ENCODE results near the gene KDM2B. TPM values are rescaled to one million over a fixed set of nuclear protein-coding genes. Genes with fewer than 3 reads are reported as not detected.

KDM2B gene
- total and polyA plus RNA-seq, 10 of the 15 experiments (the other 5 are each of a cell fraction or from before 2014, with no cell fraction given): 13.6 to 124 (median 40.4) TPM

DNA sequence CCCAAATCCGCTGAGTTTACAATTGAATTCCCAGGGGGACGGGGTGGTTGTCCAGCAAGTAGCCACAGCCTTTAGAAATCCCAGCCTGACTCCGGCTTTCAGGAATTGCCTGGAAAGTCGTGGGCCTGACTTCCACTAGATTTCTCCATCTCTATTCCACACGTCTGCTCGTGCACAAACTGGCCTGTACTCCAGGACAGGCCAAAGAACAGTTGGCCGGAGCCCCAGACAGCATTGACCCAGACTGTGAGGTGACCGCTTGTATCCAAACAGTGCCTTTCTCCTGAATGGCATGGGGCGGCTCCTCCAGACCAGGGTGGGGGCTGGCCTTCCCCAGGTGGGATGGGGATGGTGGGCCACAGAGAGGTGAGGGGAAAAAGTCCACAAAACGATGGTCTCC, 62.2 kb downstream of the KDM2B start:
- H3K4me3 ChIP-seq: no peak overlapping the region
- H2AFZ ChIP-seq (ENCODE audit: control insufficient read depth, low read depth, low read length): no peak overlapping the region
- H3K9me3 ChIP-seq (replicated peaks; ENCODE audit: control insufficient read depth, insufficient read depth, low read length): no peaks in the 10 kb centered on the region
- peak overlapping the region; percentile 32 for H3K27ac ChIP-seq (ENCODE audit: control insufficient read depth, insufficient read depth)
- DNase-seq (ENCODE audit: low read depth, low spot score) (no peak), ATAC-seq (no peak), FAIRE-seq (no peak)
- POLR2A ChIA-PET: interaction anchor here (0.6 to 1.4 kb wide), 2 partner anchors 10 to 43 kb away, joined by 4 read pairs; no protein-coding TSS in a partner anchor
- in situ Hi-C loops (cut with MboI) (no loop called here), intact Hi-C loops (cut with micrococcal nuclease; ENCODE audit: unreplicated experiment) (no loop called here)
- RAD21 ChIA-PET (ENCODE audit: unreplicated experiment): no interaction called here
- WGBS (ENCODE audit: insufficient coverage, insufficient replicate concordance, low lambda C conversion rate, missing lambda C conversion rate): 97% methylated on average over 10 of the region's 10 CpGs
- no peak overlapping the region for H3K9ac ChIP-seq (ENCODE audit: control insufficient read depth, insufficient read depth, low read length)
- no peaks in the 10 kb centered on the region for H4K20me1 ChIP-seq (ENCODE audit: control insufficient read depth, insufficient read depth)
- H3K4me1 ChIP-seq (ENCODE audit: control insufficient read depth, insufficient read depth, low read length): peaks cover 46% of the 10 kb centered on the region
- SMC1A ChIA-PET (ENCODE audit: uncharacterized antibody, unreplicated experiment): interaction anchor here (1.6 kb wide), 1 partner anchor 34 kb away, joined by 6 read pairs; no protein-coding TSS in a partner anchor
- no peak overlapping the region for H3K4me2 ChIP-seq (ENCODE audit: control insufficient read depth, insufficient read depth)
- no peaks in the 10 kb centered on the region for H3K27me3 ChIP-seq (replicated peaks in 1 of 2; ENCODE audit: control insufficient read depth in 2 of 2, insufficient read depth in 2 of 2, low read length in 1 of 2)
- CTCF ChIA-PET: interaction anchor here (1.0 to 1.1 kb wide), 2 partner anchors 17 to 59 kb away, joined by 3 read pairs; no protein-coding TSS in a partner anchor
- H3K36me3 ChIP-seq (ENCODE audit: control insufficient read depth in 2 of 2, insufficient read depth in 2 of 2, low read length in 1 of 2): peaks cover 26 to 35% of the 10 kb centered on the region in 2 experiments
- BruUV-seq (replicated peaks): no TSS peak
- H3K79me2 ChIP-seq (ENCODE audit: control insufficient read depth, insufficient read depth, low read length): peaks cover 37% of the 10 kb centered on the region
- no peak for TF ChIP-seq BMI1 (IDR thresholded peaks at IDR 0.05; ENCODE audit: borderline replicate concordance)
- TF ChIP-seq NFYB (IDR thresholded peaks at IDR 0.05; ENCODE audit: insufficient read depth, low read depth, low read length): no peak
- TF ChIP-seq FOS (IDR thresholded peaks at IDR 0.05; ENCODE audit: borderline replicate concordance, extremely low read depth, insufficient read length): no peak
- TF ChIP-seq SIN3A (IDR thresholded peaks at IDR 0.05; ENCODE audit: low read depth, low read length): no peak
- no peak for TF ChIP-seq SREBF1 (IDR thresholded peaks at IDR 0.05; ENCODE audit: low read length)

DNA sequence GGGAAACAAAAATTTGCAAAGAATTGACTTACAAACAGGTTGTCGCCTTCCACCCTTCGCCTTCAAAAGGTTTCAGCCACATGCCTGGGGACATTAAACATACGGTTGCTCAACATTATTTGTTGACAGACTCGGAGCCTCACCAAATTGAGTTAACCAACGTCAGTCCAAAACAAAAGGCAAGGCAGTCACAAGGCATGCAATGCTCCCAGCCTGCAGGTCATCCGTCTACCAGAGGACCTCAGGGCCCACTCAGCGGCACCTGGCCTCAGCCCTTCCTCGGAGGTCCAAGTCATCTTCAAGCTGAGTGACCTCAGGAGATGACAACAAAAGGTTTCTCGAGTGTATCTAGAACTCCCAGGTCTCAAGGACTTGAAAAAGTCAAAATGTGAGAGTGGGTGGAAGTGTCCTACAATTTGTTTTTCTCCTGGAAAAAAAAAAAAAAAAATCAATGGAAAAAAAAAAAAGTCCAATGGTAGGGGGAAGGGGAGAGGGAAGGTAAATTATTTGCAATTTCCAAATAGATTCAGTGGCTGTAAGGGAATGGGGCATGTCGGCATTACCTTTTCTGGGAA, 64.3 kb downstream of the KDM2B start:
- no TSS peak for BruUV-seq (replicated peaks)
- Histone ChIP-seq H2AFZ (ENCODE audit: control insufficient read depth, low read depth, low read length) (no peak overlapping the region), H3K27ac (ENCODE audit: control insufficient read depth, insufficient read depth) (no peak overlapping the region), H3K36me3 (ENCODE audit: control insufficient read depth in 2 of 2, insufficient read depth in 2 of 2, low read length in 1 of 2) (peaks cover 40% of the 10 kb centered on the region in 2 experiments), H3K79me2 (ENCODE audit: control insufficient read depth, insufficient read depth, low read length) (peaks cover 27% of the 10 kb centered on the region), H3K4me3 (no peak overlapping the region), H3K4me2 (ENCODE audit: control insufficient read depth, insufficient read depth) (no peak overlapping the region), H3K27me3 (replicated peaks in 1 of 2; ENCODE audit: control insufficient read depth in 2 of 2, insufficient read depth in 2 of 2, low read length in 1 of 2) (no peaks in the 10 kb centered on the region), H3K9ac (ENCODE audit: control insufficient read depth, insufficient read depth, low read length) (no peak overlapping the region), H3K9me3 (replicated peaks; ENCODE audit: control insufficient read depth, insufficient read depth, low read length) (no peaks in the 10 kb centered on the region), H3K4me1 (ENCODE audit: control insufficient read depth, insufficient read depth, low read length) (peaks cover 30% of the 10 kb centered on the region), H4K20me1 (ENCODE audit: control insufficient read depth, insufficient read depth) (no peaks in the 10 kb centered on the region)
- in situ Hi-C loops (cut with MboI) (no loop called here), intact Hi-C loops (cut with micrococcal nuclease; ENCODE audit: unreplicated experiment) (no loop called here)
- no peak for FAIRE-seq
- ChIA-PET CTCF (no interaction called here), SMC1A (ENCODE audit: uncharacterized antibody, unreplicated experiment) (no interaction called here), RAD21 (ENCODE audit: unreplicated experiment) (interaction anchor here (1.2 kb wide), 1 partner anchor 17 kb away, joined by 4 read pairs; no protein-coding TSS in a partner anchor), POLR2A (interaction anchor here (0.9 to 1.4 kb wide), 2 partner anchors 61 to 67 kb away, joined by 4 to 5 read pairs; no protein-coding TSS in a partner anchor)
- no peak for DNase-seq (ENCODE audit: low read depth, low spot score)
- 93% methylated on average over 10 of the region's 10 CpGs for WGBS (ENCODE audit: insufficient coverage, insufficient replicate concordance, low lambda C conversion rate, missing lambda C conversion rate)
- TF ChIP-seq, protein P1, sequence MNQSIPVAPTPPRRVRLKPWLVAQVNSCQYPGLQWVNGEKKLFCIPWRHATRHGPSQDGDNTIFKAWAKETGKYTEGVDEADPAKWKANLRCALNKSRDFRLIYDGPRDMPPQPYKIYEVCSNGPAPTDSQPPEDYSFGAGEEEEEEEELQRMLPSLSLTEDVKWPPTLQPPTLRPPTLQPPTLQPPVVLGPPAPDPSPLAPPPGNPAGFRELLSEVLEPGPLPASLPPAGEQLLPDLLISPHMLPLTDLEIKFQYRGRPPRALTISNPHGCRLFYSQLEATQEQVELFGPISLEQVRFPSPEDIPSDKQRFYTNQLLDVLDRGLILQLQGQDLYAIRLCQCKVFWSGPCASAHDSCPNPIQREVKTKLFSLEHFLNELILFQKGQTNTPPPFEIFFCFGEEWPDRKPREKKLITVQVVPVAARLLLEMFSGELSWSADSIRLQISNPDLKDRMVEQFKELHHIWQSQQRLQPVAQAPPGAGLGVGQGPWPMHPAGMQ (IDR thresholded peaks at IDR 0.05; ENCODE audit: borderline replicate concordance): no peak
- TF ChIP-seq HDAC2 (IDR thresholded peaks at IDR 0.05) (no peak), KAT2A (conservative IDR thresholded peaks at IDR 0.05; ENCODE audit: control insufficient read depth, low read depth, low read length) (no peak)
- no peak for ATAC-seq

Measured in GM12878 (cell line).